ENCODE measurements around the gene CIAO2B. TPM values are rescaled to one million over a fixed set of nuclear protein-coding genes. Genes with fewer than 3 reads are reported as not detected.

CIAO2B gene
- total RNA-seq, 1 donor from 2014 or later: 97.3 TPM

DNA sequence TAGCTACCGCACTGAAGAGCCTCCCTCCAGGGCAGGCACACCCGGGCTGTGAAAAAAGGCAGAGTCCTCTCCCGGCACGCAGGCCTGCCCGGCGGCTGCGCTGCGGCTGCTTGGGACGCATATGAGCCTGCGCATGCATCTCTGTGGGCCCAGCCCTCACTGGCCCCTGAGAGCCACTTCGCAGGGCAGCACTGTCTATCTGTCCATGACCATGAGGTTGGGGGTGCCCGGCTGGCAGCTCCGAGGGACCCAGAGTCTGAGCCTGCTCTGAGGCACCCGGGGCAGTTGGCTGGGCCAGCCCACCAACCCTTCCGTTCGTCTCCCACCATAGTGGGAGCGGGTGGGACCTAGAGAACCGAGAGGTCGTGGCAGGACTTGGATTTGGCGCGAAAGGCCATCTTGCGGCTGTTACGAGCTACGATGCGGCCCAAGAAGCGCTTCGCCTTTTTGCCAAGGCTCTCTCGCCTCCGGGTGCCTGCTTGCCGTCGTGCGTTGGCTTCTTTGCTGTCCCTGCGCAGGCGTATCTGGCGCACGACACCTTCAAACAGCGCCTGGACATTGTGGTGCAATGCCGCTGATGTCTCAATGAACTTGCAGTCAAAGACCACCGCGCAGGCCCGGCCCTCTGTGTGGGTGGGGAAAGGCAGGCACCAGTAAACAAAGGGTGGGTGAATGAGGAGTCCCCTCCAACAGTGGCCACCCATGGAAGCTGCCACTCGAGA is 12.3 kb downstream of the CIAO2B start:
- no peak for DNase-seq (ENCODE audit: extremely low read depth, low read depth, low spot score)

DNA sequence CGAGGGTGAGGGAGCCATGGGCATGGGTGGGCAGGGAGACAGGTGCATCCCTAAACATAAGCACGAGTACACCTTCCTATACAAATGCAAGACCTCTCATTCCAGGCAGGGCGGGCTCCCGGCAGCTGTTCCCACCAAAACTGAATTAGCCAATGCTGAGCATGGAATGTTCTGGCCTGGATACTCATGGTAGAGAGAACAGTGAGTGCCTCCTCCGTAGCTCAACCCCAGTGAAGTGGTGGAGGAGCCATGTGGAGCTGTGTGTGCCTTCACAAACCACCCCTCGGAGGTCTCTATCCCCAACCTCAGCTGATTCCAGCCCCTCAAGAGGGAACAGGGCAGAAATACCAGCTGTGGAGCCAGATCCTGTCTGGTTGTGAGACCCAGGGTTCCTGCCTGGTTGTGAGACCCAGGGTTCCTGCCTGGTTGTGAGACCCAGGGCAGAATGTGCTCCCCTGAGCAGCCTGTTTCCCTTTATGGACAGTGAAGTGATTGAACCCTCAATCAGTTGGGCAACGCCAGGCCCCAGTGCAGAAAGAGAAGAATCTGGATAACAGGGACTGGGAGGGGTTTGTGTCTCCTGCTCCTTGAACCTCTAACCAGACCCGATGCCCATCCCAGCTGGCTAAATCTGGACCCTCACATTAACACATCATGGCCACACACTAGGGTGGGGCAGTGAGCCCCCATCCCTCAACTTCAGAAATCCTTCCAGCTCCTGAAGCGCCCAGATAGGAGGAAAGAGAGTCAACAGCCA is 13.1 kb downstream of the CIAO2B start:
- DNase-seq (ENCODE audit: extremely low read depth, low read depth, low spot score): no peak

DNA sequence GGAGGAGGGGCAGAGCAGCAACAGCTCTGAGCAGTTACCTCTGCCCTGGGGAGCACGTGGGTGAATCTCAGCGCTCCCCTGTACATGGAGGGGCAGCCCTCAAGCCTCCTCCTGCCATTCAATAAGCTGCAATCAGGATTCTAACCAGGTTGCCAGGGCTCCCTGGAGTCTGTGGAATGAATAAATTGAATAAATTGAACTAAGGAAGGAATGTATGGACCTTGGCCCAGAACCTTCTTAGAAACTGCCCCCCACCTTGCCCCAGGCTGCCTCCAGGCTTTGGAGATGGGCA is 14.0 kb downstream of the CIAO2B start:
- DNase-seq (ENCODE audit: extremely low read depth, low read depth, low spot score): no peak

DNA sequence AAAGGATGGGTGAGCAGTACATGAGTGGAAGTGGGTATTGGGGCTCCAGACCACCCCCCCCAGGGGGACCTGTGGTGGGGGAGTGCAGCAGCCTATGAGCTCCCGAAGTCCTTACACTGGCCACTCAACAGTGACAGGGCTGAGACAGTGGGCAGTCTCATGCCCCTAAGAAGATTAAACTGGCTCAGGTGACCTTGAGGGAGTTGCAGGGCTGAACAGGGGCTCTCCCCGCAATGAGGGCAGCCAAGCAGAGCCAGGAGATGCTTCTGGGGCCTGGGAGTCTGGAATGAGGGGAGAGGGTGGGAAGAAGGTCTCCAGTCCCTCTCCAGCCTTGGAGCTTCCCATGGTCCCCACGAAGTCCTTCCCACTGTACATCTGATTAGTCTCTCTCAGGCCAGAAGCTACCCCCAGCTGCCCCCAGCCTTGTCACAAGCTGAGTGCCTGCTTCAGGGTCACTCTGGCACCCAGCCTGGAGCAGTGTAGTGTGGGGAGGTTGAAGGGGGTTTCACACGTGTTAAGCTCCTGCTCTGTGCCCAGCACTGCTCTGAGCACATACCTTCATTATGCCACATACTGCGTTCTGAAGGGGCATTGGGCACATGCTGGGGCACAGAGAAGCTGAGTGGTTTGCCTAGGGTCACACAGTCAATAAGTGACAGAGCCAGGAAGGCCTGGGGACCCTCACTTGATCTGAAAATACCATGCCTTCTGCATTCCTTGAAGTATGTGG is 14.5 kb downstream of the CIAO2B start:
- no peak for DNase-seq (ENCODE audit: extremely low read depth, low read depth, low spot score)

DNA sequence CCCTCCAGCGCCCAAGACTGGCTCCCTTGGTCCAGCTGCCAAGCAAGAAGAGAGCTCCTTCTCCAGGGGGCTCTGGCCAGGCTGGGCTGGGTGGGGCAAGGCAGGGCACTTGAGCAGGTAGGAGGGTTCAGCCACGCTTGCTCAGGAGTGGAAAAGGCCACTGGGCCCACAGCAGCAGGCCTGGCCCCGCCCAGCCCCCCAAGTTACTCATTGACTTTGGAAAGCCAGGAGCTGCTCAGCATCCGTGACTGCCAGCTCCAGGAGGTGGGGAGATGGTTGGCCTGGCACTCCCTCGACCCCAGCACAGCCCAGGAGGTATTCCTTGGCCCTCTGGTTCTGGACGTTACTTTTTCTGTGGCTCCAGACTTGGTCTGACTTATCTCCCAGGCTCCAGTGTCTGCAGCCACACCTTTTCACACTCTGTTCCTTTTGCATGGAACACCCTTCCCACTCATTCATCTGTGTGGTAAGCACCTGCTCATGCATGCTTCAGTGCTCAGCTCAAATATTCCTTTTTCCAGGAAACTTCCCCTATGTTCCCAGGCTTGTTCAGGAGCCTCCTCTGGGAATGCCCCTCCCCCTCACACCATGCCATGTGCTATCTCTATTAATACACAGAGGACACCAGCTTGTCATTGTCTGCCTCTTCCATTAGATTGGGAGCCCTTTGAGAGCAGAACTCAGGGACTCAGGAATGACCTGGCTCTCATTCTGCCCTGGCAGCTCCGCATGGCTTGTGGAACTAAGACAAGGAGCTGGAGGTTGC is 15.2 kb downstream of the CIAO2B start, which contains the start of gene CDH16:
TSS of gene CDH16 (minus strand) at position 83 of the 766 bp plus-strand sequence. CDS start 820 bp downstream, outside the sequence.
- DNase-seq (ENCODE audit: extremely low read depth, low read depth, low spot score): no peak

DNA sequence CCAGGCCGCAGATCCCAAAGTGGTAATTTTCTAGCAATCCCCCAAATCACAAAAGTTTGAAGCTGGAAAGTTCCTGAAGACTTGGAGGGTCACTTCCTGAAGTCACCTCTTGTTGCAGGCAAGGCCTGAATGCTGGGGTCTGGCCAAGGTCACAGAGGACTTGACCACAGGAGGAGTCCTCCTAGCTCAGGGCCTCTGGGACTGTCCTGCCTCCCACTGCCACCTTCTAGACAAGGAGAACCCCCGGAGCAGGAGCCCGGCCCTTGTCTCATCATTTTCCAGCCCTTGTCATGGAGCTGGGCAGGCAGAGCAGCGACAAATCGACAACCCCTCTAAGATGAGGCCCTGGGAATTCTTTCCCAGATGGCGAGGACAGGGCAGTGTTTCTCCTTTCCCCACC is 15.8 kb downstream of the CIAO2B start:
- no peak for DNase-seq (ENCODE audit: extremely low read depth, low read depth, low spot score)

DNA sequence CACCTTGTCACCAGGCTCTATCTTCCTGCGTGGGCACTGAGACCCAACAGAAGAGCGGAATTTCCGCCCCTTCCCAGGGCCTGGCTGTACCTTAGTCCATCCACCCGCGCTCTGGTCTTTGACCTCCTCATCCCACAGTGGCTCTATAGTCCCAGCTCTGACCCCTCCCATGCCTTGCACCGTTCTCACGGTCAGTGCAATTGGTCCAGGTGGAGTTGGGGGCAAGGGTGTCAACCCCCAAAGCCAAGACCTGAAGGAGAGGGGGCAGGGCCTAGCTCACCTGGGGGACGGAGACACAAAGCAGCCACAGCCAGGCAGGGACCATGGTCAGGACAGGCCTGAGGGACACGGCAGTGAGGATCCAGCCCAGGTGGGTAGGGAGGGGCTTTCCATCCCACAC is 16.5 kb downstream of the CIAO2B start:
- no peak for DNase-seq (ENCODE audit: extremely low read depth, low read depth, low spot score)

DNA sequence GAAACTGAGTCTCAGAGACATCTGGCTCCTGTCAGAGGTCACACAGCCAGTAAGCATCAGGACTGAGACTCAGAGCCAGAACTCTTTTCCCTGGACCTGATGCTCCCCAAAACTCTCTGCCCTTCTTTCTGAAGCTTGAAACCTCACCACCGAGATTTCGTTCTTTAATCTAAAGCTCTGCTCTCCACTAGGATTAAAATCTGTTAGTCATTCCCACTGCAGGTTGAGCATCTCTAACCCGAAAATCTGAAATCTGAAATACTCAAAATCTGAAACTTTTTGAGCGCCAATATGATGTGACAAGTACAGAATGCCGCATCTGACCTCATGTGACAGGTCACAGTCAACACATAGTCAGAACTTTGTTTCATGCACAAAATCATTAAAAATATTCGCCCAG is 17.7 kb downstream of the CIAO2B start:
- DNase-seq (ENCODE audit: extremely low read depth, low read depth, low spot score): no peak

DNA sequence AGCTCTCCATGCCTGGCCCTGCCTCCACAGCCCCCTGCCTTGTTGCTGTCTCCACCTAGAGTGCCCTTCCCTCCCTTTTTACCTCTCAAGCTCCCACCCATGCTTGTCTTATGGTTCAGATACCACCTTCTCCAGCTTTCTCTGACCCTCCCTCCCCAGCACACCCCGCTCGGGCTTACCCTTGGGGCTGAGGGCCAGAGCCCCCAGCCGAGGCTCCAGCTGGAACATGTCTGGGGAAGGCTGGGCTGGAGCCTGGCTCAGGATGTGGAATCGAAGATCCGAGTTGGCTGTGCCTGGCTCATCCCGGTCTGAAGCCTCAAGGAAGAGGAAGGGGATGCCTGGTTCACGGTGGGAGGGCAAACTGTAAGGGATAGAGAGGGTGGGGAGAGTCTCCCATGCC is 19.2 kb downstream of the CIAO2B start:
- no peak for DNase-seq (ENCODE audit: extremely low read depth, low read depth, low spot score)

DNA sequence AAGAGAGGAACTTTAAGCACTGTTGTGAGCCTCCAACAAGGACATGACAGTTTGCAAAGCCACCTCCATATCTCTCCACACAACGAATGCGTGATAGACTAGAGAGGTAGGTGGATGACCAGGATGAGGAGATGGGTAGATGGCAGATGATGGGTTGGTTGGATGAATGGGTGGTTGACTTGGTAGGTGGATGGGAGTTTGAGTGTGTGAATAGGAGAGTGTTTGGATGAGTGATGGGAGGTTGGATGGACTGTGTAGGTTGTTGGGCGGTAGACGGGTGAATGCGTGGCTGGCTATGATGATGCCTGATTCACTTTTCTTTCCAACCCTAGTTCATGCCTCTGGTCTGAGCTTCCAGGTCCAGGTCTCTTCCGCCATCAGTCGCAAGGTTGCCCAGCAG is 19.7 kb downstream of the CIAO2B start:
- no peak for DNase-seq (ENCODE audit: extremely low read depth, low read depth, low spot score)

DNA sequence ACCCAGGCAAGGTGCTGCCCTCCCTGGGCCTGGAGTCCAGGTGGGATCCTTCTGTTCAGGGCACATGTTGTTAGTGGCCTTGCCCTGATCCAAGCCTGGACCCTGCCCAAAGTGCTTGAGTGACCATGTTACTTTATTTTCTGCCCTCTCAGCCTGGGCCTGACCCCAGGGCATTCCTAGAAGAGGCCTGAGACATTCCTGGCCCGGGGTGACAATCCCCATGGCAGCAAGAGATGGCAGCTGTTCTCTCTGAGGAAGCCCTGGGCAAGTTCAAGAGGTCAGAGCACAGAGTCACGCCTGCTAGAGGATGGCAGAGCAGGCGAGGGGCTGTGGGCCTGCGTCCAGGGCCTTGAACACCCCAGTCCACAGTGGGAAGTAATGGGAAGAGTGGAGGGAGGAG is 20.5 kb downstream of the CIAO2B start:
- DNase-seq (ENCODE audit: extremely low read depth, low read depth, low spot score): no peak

DNA sequence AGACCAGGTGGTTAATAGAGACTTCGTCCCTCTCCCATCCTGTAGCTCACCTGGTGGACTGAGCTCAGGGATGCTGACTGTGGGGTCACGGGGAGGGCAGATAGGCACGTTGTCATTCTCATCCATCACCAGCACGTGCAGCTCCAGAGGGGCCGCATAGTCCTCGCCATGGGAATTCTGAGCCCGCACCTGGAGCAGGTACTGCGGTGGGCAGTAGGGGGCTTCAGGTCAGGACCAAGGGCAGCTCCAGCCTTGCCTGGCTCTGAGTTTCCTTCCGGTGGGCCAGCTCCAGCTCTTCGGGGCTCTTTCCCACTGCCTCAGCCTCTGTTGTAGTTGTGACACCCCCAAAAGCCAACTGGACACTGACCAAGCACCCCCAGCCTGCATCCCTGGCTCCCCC is 21.1 kb downstream of the CIAO2B start:
- DNase-seq (ENCODE audit: extremely low read depth, low read depth, low spot score): no peak

DNA sequence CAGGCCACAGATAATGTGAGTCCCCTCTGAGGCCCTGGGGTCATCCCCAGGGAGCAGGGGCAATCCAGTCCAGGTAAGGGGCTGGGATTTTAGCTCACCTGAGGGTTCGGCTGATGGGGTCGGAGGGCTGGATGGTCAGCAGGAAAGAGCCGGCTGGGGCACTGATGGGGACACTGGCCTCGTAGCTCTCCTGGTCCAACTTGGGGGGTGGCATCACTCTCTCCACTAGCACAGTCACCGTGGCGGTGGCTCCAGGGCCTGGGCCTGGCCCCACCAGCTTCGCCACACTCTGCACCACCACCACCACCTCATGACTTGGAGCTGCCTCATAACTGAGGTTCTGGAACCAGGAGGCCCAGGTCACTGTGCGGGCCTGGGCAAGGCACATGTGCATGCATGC is 22.4 kb downstream of the CIAO2B start:
- no peak for DNase-seq (ENCODE audit: extremely low read depth, low read depth, low spot score)

DNA sequence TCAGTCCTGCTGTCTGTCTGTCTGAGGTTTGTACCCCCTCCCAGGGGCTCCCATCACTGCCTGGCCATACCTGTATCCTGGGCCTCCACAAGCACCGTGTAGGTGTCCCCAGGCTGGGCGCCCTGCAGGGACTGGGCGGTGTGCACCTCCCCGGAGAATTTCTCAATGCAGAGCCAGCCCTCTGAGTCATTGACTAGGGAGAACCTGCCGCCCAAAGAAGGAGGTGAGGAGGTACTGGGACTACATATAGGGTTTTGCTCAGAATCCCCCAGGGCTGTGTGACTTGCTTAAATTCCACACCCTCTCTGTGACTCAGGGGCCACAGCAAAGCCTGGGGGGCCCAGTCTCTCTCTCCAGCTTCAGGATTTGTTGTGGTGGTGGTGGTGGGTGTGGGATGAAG is 23.1 kb downstream of the CIAO2B start:
- no peak for DNase-seq (ENCODE audit: extremely low read depth, low read depth, low spot score)

DNA sequence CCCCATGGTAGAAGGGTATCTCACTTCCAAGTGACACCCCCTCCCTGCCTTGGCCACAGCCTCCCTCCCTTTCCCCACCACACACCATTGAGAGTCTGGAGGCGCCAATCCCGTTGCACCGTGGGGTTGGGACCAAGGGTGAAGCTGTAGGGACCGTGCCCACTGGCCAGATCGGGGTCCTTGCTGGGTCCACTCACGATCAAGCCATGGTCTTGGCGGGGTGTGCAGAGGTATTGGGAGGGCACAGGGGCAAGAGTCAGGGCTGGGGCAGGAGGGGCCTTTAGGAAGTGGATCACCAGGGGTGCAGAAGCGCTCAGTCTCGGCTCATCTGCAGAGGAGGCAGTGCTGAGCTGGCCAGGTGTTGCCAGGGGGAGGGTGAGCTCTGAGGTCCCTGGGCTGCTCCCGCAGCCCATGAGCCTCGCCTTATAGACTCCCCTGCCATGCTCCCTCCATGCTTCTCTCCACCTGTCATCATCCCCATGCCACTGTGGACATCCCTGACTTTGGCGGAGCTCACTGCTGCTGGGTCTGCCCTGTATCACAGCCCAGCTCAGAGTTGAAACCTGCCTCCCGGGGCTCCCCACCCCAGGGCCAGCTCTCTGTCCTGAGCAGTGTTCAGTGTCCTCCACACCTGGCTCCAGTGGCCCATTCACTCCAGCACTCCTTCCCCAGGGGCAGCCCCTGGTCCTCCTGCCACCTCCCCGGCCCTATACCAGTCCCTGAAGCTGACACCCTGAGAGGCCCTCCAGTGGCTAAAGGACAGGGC is 23.8 kb downstream of the CIAO2B start:
- DNase-seq (ENCODE audit: extremely low read depth, low read depth, low spot score): no peak

DNA sequence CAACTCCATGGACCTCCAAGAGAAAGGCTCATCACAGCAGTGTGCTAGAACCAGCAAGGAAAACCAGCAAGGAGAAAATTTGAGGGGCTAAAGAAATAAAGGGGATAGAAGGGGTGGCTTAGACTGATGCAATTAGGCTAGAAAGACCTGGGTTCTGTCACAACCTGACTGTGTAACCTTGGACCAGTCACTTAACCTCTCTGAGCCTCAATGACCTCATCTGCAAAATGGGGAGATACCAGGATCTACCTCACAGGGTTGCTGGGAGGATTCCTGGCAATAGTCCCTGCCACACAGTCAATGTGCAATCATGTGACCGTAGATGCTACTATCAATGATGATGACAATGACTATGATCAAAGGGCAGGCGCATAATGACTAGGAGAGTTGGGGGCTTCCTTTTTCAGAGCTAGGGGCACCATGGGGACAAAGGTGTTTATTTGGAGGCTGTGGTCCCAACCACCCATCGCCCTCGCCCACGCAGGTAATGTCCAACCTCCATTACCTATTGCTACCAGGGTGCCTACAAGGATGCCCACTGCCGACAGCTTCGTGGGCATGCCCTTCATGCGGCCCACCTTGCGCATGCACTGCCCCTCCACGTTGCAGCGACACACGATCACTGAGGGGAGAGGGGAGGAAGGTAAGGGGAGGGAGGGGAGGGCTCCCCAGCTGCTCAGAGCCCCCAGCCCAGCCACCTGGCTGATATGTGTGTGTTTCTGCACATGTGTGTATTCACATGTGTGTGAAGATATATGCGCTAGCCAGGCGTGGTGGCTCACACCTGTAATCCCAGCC is 25.2 kb downstream of the CIAO2B start:
- DNase-seq (ENCODE audit: extremely low read depth, low read depth, low spot score): no peak

DNA sequence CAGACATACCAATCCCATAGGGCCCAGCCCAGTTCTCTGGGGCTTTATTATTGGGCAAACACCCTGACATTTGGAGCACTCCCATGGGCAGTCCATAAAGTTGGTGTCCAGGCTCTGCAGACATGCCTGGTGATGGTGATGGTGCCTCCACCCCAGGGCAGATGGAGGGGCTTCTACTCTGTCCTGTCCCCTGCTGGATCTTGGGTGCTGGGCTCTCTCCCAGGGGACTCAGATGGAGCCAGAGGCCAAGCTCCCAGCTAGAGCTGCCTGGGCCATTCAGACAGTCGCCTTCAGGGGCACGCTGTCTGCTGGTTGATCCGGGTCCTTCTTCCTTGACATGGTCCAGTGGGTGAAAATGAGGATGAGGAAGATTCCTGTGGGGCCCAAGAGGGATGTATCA is 26.1 kb downstream of the CIAO2B start:
- no peak for DNase-seq (ENCODE audit: extremely low read depth, low read depth, low spot score)

DNA sequence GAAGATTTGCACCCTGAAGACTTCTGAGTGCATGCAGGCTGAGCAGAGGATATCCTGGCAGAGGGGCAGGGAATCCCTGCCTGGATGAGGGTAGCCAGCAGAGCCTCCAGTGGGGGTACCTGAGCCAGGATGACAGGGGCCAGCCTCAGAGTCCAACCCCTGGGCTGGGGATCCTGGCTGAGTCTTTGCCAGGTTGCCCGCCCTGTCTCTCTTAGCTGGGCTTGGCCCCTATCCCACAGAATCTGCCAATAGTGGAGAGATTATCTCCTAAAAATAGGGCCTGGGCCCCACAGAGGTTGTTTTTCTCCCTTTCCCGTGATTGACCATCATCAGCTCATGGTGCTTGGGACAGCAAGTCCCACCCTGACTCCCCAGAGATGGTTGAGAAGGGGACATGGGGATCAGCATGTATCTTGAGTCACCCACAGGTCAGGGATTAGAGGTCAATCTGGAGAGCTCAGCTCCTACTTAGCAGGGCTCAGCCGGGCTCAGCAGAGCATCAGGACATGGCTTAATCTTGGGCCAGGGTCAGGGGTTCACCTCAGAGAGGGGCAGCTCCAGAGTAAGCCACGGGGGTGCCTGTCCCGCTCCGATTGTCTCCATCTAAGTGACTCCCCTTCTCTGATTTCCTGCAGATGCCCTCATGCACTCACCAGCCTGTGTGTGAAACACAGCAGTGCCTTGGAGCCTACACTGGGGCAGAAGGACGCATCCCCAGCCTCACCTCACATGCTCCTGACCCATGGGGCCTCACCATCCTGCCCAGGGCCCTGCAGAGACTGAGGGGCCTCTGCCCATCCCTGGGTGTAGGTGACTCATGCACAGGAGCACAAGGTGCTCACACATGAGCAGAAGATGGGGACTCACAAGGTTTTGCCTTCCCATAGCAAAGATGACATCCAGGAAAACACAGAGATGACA is 27.0 kb downstream of the CIAO2B start:
- no peak for DNase-seq (ENCODE audit: extremely low read depth, low read depth, low spot score)

All from glomerular endothelial cell (primary cell).